Endothelial cell of umbilical vein (primary cell): ENCODE measurements around the gene ANKRD63. TPM values are rescaled to one million over a fixed set of nuclear protein-coding genes. Genes with fewer than 3 reads are reported as not detected.

Source experiments
- BruUV-seq: library from RNA; stranded (reverse); fragments of 400-500 nt; replicated peaks from 2 replicates; lab custom pipeline; 2021; lab: Mats Ljungman, UMichigan
- CTCF ChIA-PET: fragments of 300-600, 350-600 bp; sonication (Branson Sonifier 250); formaldehyde crosslinking; loops from one replicate; lab custom pipeline; 2021; ENCODE audit warnings: antibody characterized with exemption, inconsistent platforms; lab: Charles Lee
- POLR2A ChIA-PET: fragments of 300-600, 350-600 bp; sonication (Branson Sonifier 250); formaldehyde crosslinking; loops from one replicate; lab custom pipeline; 2021; ENCODE audit warnings: antibody characterized with exemption, inconsistent platforms; lab: Charles Lee
- DNase-seq: peaks from one replicate; pipeline ENCODE4 v3.0.0-alpha.2; 2011; ENCODE audit warnings: low read depth, low spot score
- FAIRE-seq: peaks from 2 replicates; lab custom pipeline; 2011; peaks lifted over from hg19 to GRCh38; lab: Jason Lieb, UNC
- H2AFZ ChIP-seq: 2 replicates; pipeline ENCODE4 v1.6.0; 2012; ENCODE audit warnings: low read depth, low read length, control low read depth, inconsistent platforms
- H3K27ac ChIP-seq: 2 replicates; pipeline ENCODE4 v1.5.1; 2011; ENCODE audit warnings: low read depth, mild to moderate bottlenecking, control low read depth, low read length, moderate library complexity; ENCODE audit not compliant: insufficient read depth
- H3K27me3 ChIP-seq, 2 experiments: 2 replicates each; pipeline versions ENCODE4 v1.6.0 to v1.6.1; 2011; ENCODE audit warnings: low read length in 2 of 2, mixed read lengths in 1 of 2; ENCODE audit not compliant: control insufficient read depth in 2 of 2, insufficient read depth in 2 of 2
- H3K36me3 ChIP-seq, 2 experiments: 2 replicates in 1 of 2; 3 replicates in 1 of 2; pipeline ENCODE4 v1.5.1; 2011; ENCODE audit warnings: low read length in 2 of 2, mild to moderate bottlenecking in 1 of 2, moderate library complexity in 1 of 2; ENCODE audit not compliant: control insufficient read depth in 2 of 2, insufficient read depth in 2 of 2; ENCODE audit errors: extremely low read depth in 1 of 2
- H3K4me1 ChIP-seq: 3 replicates; pipeline ENCODE4 v1.5.1; 2011; ENCODE audit warnings: mild to moderate bottlenecking, low read length; ENCODE audit not compliant: control insufficient read depth, insufficient read depth; ENCODE audit errors: extremely low read depth
- H3K4me2 ChIP-seq: 2 replicates; pipeline ENCODE4 v1.6.1; 2011; ENCODE audit warnings: low read length, control low read depth, mixed read lengths; ENCODE audit not compliant: insufficient read depth
- H3K4me3 ChIP-seq, 3 experiments: fragments of 200-600 bp in 1 of 3; sonication (generic), shearing (Covaris generic) in 1 of 3; replicated peaks in 1 of 3; 2 replicates each; pipeline ENCODE4 v1.5.1; 2011 to 2016; ENCODE audit warnings: control low read depth in 3 of 3, low read length in 3 of 3, mild to moderate bottlenecking in 2 of 3, inconsistent platforms in 1 of 3, low read depth in 1 of 3, moderate library complexity in 1 of 3; ENCODE audit not compliant: insufficient read depth in 1 of 3
- H3K79me2 ChIP-seq: 2 replicates; pipeline ENCODE4 v1.6.0; 2012; ENCODE audit warnings: low read length, inconsistent platforms; ENCODE audit not compliant: control insufficient read depth, insufficient read depth
- H3K9ac ChIP-seq: replicated peaks from 2 replicates; pipeline ENCODE3; 2011; ENCODE audit warnings: low read length, control low read depth; ENCODE audit not compliant: insufficient read depth; ENCODE audit errors: extremely low read depth
- H3K9me1 ChIP-seq: replicated peaks from 3 replicates; pipeline ENCODE4 v1.6.0; 2011; ENCODE audit warnings: mild to moderate bottlenecking, low read length; ENCODE audit not compliant: control insufficient read depth, insufficient read depth; ENCODE audit errors: extremely low read depth
- H3K9me3 ChIP-seq: replicated peaks from 2 replicates; pipeline ENCODE4 v1.5.1; 2012; ENCODE audit warnings: low read length, inconsistent platforms; ENCODE audit not compliant: control insufficient read depth, insufficient read depth
- H4K20me1 ChIP-seq: replicated peaks from 2 replicates; pipeline ENCODE3; 2011; ENCODE audit warnings: mild to moderate bottlenecking, low read length; ENCODE audit not compliant: control insufficient read depth, insufficient read depth; ENCODE audit errors: extremely low read depth
- CTCF ChIP-seq, 2 donors: IDR thresholded peaks; 1 replicate in 1 of 2; 2 replicates in 1 of 2; pipeline ENCODE4 v1.5.1; 2011; ENCODE audit warnings: low read length in 2 of 2, mild to moderate bottlenecking in 2 of 2, moderate library complexity in 2 of 2, control low read depth in 1 of 2, inconsistent platforms in 1 of 2, low read depth in 1 of 2; ENCODE audit not compliant: insufficient read depth in 1 of 2; ENCODE audit errors: extremely low read depth in 1 of 2
- EZH2 ChIP-seq: IDR thresholded peaks from 2 replicates; pipeline ENCODE4 v1.6.1; 2012; ENCODE audit warnings: borderline replicate concordance, low read depth, mild to moderate bottlenecking, moderate library complexity, low read length, inconsistent platforms; ENCODE audit not compliant: severe bottlenecking
- FOS ChIP-seq: IDR thresholded peaks from 2 replicates; pipeline ENCODE4 v1.6.1; 2011; ENCODE audit warnings: mild to moderate bottlenecking, low read length, moderate library complexity, borderline replicate concordance; ENCODE audit not compliant: insufficient read depth
- GATA2 ChIP-seq: IDR thresholded peaks from 2 replicates; pipeline ENCODE4 v1.7.0; 2011; ENCODE audit warnings: low read depth, mild to moderate bottlenecking, moderate library complexity, mixed read lengths, low read length; ENCODE audit not compliant: insufficient read length, insufficient read depth
- JUN ChIP-seq: IDR thresholded peaks from 2 replicates; pipeline ENCODE4 v1.6.1; 2011; ENCODE audit warnings: borderline replicate concordance, low read depth; ENCODE audit not compliant: insufficient read length, insufficient read depth
- MYC ChIP-seq: IDR thresholded peaks from one replicate; pipeline ENCODE4 v1.6.1; 2011; ENCODE audit warnings: mild to moderate bottlenecking, low read depth, low read length
- POLR2A ChIP-seq: IDR thresholded peaks from 2 replicates; pipeline ENCODE4 v1.6.1; 2012; ENCODE audit warnings: low read depth, mild to moderate bottlenecking, control low read depth, low read length
- POLR2AphosphoS5 ChIP-seq: IDR thresholded peaks from 2 replicates; pipeline ENCODE4 v1.6.1; 2012; ENCODE audit warnings: low read depth, mild to moderate bottlenecking, control low read depth, low read length, moderate library complexity; ENCODE audit not compliant: insufficient read depth
- dilution Hi-C: fragments of 300-500 bp; cut with MboI; formaldehyde crosslinking; loops from one replicate; pipeline ENCODE4 v1.15.0; 2019; ENCODE audit warnings: low sequenced_read_pairs; ENCODE audit not compliant: extremely low pct_ligation_motif_present
- intact Hi-C: fragments of 100-400 bp; cut with micrococcal nuclease; formaldehyde crosslinking; loops from one replicate; pipeline ENCODE4 v1.10.0; 2022
- polyA plus RNA-seq, 4 experiments: library from polyadenylated mRNA; depleted of rRNA in 3 of 4; stranded (reverse) in 3 of 4; unstranded in 1 of 4; fragments of >200 nt; gene quantifications; 2 replicates each; pipeline versions ENCODE4 v1.2.1 to v1.2.3, GENCODE V29; 2011 to 2012; ENCODE audit warnings: missing spikeins in 1 of 4
- total RNA-seq: library from RNA; stranded (reverse); gene quantifications from 2 replicates; pipeline ENCODE4 v1.2.3, GENCODE V29; 2021
- TF ChIP-seq, protein P1 (sequence below): IDR thresholded peaks from 2 replicates; pipeline ENCODE4 v1.6.1; 2011; ENCODE audit not compliant: insufficient read depth, insufficient read length

Gene ANKRD63
- total and polyA plus RNA-seq, 2 donors (not counting 3 experiments of a cell fraction or from before 2014, with no cell fraction given): not detected

GRCh38 chr15:40238532-40239403 is 44.1 kb downstream of the ANKRD63 start, which contains the start of gene PAK6:
PAK6 (plus strand) TSS chr15:40239063; CDS start chr15:40264786, 25,723 bp downstream.
- H3K79me2 ChIP-seq: no peaks in the 10 kb centered on the region
- DNase-seq (peak; percentile 11), FAIRE-seq (peak; percentile 28)
- peaks cover 4% of the 10 kb centered on the region for H3K4me1 ChIP-seq
- H3K27me3 ChIP-seq: peaks cover 10 to 14% of the 10 kb centered on the region in 2 experiments
- H3K9me1 ChIP-seq: no peaks in the 10 kb centered on the region
- H4K20me1 ChIP-seq: no peaks in the 10 kb centered on the region
- peak within 1 kb of the TSS; percentile 19 for H3K9ac ChIP-seq
- H3K36me3 ChIP-seq: no peaks in the 10 kb centered on the region
- dilution Hi-C loops (no loop called here), intact Hi-C loops (loop anchor here (1.0 kb wide), 1 partner anchor 36 kb away; no protein-coding TSS in a partner anchor)
- POLR2A ChIA-PET: interaction anchor here (0.6 kb wide), 1 partner anchor 163 kb away, joined by 4 read pairs; no protein-coding TSS in a partner anchor
- H3K4me3 ChIP-seq: peak within 1 kb of the TSS in 2 of 3 experiments; percentile 13 to 37
- H3K4me2 ChIP-seq: peak within 1 kb of the TSS; percentile 47
- H2AFZ ChIP-seq: peak within 1 kb of the TSS; percentile 52
- CTCF ChIA-PET: interaction anchor here (0.8 to 7.9 kb wide), 13 partner anchors 8 to 132 kb away, joined by 3 to 63 read pairs (median 3); no protein-coding TSS in a partner anchor
- no peak for TF ChIP-seq POLR2A
- TF ChIP-seq EZH2: peak; percentile 49
- TF ChIP-seq JUN: no peak
- TF ChIP-seq POLR2AphosphoS5: no peak
- H3K27ac ChIP-seq: no peak within 1 kb of the TSS
- H3K9me3 ChIP-seq: no peaks in the 10 kb centered on the region
- BruUV-seq: no TSS peak

DNA sequence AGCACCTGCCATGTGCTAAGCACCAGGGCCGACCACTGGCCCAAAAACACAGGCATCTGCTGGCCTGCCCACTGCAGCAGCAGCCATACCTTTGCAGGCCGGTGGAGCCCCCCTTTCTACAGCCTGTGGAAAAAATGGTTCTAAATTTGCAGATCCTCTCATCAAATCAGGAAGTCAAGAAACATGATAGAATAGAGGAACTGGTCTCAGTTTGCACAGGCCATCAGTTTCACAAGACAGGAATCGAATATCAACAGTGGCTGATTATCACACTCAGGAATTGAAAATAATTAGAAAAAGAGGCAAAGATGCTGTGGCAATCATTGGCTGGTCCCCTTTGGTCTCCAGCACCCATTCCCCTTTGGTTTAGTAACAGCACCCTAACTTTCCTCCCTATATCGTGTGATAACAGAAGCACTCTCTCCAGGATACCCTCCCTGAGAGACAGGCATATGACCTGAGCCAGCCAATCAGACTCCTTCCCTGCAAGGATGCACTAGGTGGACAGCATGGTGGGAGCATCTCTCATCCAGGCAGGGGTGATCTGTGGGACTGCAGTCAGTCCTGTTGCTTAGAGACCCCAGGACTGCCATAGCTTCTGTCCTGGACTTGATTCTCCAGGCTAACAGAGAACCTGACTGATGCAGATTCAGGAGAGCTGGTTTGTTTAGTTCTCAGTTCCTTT is 47.5 kb downstream of the ANKRD63 start:
- no peak for FAIRE-seq
- Histone ChIP-seq H4K20me1 (no peaks in the 10 kb centered on the region), H3K36me3 (no peaks in the 10 kb centered on the region), H3K27me3 (peaks cover 10 to 13% of the 10 kb centered on the region in 2 experiments), H3K4me2 (no peak overlapping the region), H3K4me3 (no peak overlapping the region), H3K79me2 (no peaks in the 10 kb centered on the region), H3K9me1 (no peaks in the 10 kb centered on the region), H3K27ac (no peak overlapping the region), H3K9ac (no peak overlapping the region), H2AFZ (no peak overlapping the region), H3K4me1 (peaks cover 4% of the 10 kb centered on the region), H3K9me3 (no peaks in the 10 kb centered on the region)
- intact Hi-C loops (no loop called here), dilution Hi-C loops (no loop called here)
- TF ChIP-seq POLR2A (no peak), CTCF (IDR thresholded peaks at IDR 0.05; ENCODE audit: extremely low read depth in 1 of 2, insufficient read depth in 1 of 2, low read depth in 1 of 2, low read length in 2 of 2) (no peak), MYC (no peak), POLR2AphosphoS5 (no peak), GATA2 (no peak), JUN (no peak), FOS (no peak), EZH2 (no peak)
- TF ChIP-seq, protein P1, sequence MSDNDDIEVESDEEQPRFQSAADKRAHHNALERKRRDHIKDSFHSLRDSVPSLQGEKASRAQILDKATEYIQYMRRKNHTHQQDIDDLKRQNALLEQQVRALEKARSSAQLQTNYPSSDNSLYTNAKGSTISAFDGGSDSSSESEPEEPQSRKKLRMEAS: no peak
- no TSS peak for BruUV-seq
- CTCF ChIA-PET: interaction anchor here (1.4 to 2.1 kb wide), 3 partner anchors 18 to 40 kb away, joined by 4 to 6 read pairs (median 5); no protein-coding TSS in a partner anchor
- no peak for DNase-seq
- POLR2A ChIA-PET: interaction anchor here (1.2 kb wide), 1 partner anchor 132 kb away, joined by 3 read pairs; no protein-coding TSS in a partner anchor
